Posterior vena cava (tissue), 2 donors: ENCODE measurements around the gene NUAK1. TPM values are rescaled to one million over a fixed set of nuclear protein-coding genes. Genes with fewer than 3 reads are reported as not detected.

Experiments
- DNase-seq: peaks from one replicate; pipeline ENCODE4 v3.0.0-alpha.2; 2020; ENCODE audit warnings: low spot score
- intact Hi-C, 2 donors: fragments of 100-400 bp; cut with DNase I; formaldehyde crosslinking; loops; one replicate each; pipeline versions ENCODE4 v1.14.1 to v1.14.2; 2022 to 2023
- total RNA-seq, 2 donors: library from RNA; stranded (reverse); fragmentation: NEBNext Ultra II Directional; extraction: Animal tissue kit (Norgen Biotek cat#: 25700); gene quantifications; one replicate each; pipeline ENCODE4 v1.2.1, GENCODE V29; 2021
- donor health status: DM: yes; HTN: yes; CAD: no.
- donor health status: DM: yes; HTN: yes; CAD: no.

Gene NUAK1
- total RNA-seq, 2 donors from 2014 or later: 16.9 to 17.7 TPM

- intact Hi-C loops: no loop called here
- no peak for DNase-seq
Measured at GRCh38 chr12:106074361-106074705, 64.4 kb downstream of the NUAK1 start.

DNA sequence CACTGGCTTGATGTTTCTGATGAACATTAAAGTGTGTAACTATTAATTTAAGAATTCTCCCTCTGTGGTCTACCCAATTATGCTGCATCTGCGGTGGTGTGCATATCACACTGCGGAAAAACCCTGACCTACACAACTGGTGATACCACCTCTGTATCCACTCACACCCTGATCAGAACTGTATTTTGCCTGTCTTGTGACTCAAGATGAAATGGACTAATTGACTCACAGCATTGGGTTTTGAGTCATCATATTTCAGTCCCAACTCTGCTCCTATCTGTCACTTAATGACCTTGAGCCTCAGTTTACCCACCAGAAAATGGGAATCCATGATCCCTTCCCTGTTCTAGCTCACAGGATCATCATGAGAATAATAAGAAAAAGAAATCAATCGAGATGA is 65.6 kb downstream of the NUAK1 start:
- intact Hi-C loops: no loop called here
- no peak for DNase-seq

DNA sequence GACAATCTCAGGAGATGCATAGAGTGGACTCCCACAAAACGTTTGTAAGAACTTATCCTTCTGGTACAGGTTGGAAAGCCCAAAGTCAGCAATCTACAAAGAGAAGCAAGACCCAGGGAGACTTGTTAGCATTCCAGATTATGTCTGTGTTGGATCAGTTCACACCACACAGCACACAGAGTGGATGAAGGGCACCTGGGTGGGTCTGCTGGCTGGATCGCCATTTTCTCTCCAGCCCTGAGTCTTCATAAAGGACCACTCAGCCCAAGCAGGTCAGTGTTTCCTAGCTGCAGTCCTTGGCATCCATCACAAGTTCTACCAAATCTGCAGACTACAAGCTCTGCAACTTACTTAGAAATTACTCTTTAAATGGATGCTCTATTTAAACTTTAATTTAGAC is 66.0 kb downstream of the NUAK1 start:
- DNase-seq: no peak

DNA sequence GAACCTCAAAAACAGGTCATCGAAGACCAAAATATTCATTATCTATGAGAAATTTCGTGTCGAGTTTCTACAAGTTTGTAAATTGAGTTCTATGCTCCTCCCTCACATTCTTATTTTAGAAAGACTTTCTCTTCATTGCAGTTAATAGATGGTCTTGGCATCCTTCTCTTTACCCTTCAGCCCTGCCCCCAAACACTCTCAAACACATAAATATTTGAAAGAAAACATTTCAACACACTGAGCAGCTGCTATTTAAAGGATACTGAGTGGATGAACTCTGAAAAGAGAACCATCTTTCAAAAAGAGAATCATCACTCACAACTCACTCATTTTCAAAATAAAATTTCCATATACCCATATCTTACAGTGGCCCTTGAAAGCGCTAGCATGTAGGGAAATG is 67.1 kb downstream of the NUAK1 start:
- DNase-seq: no peak
- intact Hi-C loops: no loop called here

More for the DNA sequence above, 66.0 kb downstream of the NUAK1 start:
- intact Hi-C loops: no loop called here

GRCh38 chr12:106070611-106071010 is 68.1 kb downstream of the NUAK1 start:
- intact Hi-C loops: no loop called here
- no peak for DNase-seq

GRCh38 chr12:106070147-106070546 is 68.6 kb downstream of the NUAK1 start:
- intact Hi-C loops: no loop called here
- DNase-seq: no peak

GRCh38 chr12:106068296-106068695 is 70.5 kb downstream of the NUAK1 start:
- intact Hi-C loops: no loop called here
- no peak for DNase-seq

- no peak for DNase-seq
- intact Hi-C loops: no loop called here
Measured at GRCh38 chr12:106067606-106068205, 71.0 kb downstream of the NUAK1 start.

GRCh38 chr12:106066726-106067325 is 71.9 kb downstream of the NUAK1 start:
- DNase-seq: no peak

DNA sequence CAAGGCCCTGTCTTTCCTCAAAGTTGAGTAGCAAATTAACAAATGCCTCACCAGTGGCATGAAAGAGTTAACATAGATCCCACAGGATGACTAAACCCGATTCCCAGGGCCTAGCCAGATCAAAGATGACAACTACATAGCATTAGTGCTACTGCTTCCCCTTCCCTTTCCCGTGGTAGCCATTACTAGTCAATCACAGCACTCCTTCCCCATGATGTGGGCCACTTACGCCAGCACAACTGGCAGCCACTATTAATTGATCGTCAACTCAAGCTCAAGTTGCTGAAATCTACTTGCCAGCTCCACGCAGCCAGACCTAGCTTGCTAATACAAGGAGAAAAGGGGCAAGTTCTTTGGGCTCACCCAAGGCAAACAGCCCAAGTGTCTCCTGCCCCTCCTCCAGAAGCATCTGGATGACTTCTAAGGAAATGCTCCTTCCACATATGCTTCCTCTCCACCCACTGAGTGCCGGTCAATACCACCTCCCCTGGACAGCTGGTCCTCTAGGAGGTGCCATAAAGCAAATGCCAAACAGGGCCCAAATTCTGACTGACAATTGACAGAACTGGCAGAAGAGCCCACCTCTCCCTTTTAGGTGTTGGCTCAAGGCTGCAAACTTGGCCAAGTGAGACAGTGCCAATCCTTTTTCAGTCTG is 72.6 kb downstream of the NUAK1 start:
- no peak for DNase-seq
- intact Hi-C loops: no loop called here

More at GRCh38 chr12:106066726-106067325, 71.9 kb downstream of the NUAK1 start:
- intact Hi-C loops: no loop called here

- DNase-seq: no peak
- intact Hi-C loops: no loop called here
Measured at GRCh38 chr12:106065506-106065905, 73.2 kb downstream of the NUAK1 start.

- no peak for DNase-seq
- intact Hi-C loops: no loop called here
Measured at GRCh38 chr12:106064721-106065021, 74.1 kb downstream of the NUAK1 start.

- DNase-seq: no peak
- intact Hi-C loops: no loop called here
Measured at GRCh38 chr12:106063826-106064720, 74.7 kb downstream of the NUAK1 start.

GRCh38 chr12:106062693-106063092 is 76.1 kb downstream of the NUAK1 start:
- DNase-seq: no peak

DNA sequence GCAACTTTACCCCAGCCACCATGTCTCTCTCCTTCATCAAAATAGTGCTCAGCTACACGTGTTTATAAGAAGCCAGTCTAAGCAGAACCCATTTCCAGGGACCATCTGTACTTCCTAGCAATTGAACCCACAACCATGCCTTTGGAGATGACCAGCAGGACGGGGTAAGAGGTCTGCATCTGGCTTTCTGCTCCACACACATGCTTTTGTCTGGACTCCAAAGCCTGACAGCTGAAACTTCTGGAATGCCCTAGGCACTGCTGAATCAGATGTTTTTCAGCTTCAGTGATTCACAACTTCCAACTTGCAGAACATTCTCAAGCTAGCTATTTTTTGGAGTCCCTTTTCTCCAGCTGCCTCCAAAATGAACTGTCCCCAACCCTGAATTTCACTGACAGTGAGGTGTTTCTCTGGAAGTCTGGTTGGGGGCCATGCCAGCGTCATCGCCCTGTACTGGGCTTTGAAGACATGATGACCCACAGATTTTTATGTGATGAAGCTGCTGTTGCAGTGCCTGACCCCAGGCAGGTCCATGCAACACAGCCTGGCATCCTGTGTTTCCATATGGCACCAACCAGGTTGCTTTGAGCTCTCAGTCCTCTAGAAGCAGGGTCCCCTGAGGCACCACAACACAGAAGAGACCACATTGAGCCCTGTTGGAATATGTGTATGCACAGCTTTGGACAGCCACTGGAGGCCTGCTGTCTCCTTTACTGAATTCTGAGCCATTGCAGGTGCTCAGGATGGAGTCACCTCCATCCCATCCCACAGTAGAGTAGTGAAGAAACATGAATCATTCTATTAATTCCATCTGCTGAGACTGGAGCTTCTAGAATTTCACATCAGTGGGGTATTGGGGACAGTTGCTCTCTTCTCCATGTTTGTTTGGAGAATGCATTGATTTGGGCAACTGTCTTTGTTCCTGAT is 80.2 kb downstream of the NUAK1 start:
- DNase-seq: no peak
- intact Hi-C loops: no loop called here

More at GRCh38 chr12:106062693-106063092, 76.1 kb downstream of the NUAK1 start:
- intact Hi-C loops: no loop called here

DNA sequence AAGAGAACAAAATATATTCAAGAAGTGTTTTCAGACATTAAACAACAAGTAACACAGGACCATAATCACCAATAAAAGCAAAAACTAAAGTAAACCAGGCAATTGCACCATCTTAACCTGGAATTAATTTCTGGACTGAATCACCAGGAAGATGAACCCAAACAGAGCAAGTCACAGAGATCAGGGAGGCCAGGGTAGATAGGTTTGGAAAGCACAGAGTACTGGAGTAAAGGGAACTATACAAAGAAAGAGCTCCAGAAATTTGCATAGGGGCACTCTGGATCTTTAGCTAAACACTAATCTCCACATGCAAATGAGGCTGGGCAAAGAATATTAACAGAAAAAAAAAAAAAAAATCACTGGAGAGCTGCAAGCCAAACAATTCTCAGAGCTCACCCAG is 84.7 kb downstream of the NUAK1 start:
- DNase-seq: no peak
- intact Hi-C loops: no loop called here

DNA sequence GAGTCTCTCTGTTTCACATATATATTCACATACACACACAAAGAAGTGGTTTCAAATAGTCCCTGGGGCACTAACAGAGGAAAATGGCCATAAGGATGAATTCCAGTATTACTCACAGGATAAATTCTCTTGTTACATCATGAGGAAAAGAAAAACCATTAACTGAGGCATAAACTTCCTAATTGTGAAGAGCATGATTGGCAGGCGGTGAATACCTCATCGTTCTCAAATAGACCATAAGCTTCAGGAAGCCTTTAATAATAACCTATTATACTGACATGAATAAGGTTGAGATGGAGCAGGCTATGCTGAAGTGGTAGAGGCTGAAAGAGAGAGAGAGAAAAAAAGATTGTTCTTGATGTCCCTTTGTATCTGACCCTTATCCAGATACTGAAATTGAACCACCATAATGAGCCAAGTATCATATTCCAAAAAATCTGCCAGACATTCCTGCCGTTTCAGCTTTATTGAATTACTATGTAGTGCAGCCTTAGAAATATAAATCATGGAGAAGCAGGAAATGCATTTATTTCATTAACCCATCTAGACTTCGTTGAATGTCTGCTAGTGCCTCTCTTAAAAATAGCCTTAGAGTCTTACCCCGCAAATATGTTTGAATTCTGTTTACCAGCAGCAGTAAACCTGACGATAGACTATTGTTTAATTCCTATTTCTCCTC is 86.8 kb downstream of the NUAK1 start:
- DNase-seq: no peak
- intact Hi-C loops: no loop called here

DNA sequence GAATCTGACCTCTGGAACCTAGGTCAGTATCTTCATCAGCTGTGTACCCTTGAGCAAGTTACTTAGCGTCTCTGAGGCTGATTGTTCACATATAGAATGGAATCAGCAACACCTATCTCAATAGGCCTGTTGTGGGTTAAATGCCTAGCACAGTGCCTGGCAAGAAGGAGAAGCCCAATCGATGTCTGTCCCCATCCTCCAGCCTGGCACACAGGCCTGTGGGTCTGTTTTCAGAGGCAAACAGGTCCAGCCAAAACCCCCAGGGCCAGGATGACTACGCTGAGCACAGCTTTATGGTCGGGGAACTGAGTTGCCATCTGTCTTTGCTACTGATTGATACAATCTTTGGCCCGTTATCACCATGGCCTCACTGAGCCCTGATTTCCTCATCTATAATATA is 89.2 kb downstream of the NUAK1 start:
- DNase-seq: no peak

DNA sequence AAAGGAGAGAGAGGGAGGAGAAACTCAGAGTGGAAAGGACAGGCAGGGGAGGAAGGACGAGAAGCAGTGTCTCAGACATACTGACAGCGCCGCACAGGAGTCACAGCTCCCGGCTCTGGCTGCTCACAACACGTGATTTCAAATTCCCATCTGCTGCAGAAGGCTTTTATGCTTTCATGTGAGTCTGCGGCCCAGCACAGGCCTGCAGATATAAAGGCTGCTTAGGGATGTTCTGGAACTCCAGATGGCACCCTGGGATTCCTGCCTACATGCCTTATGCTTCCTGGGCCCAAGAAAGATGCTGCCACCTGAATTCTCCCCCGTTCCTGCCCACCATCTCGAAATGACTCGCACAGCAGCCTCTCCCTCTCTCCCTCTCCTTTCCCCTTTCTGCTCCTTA is 89.6 kb downstream of the NUAK1 start:
- intact Hi-C loops: no loop called here
- no peak for DNase-seq

More for the DNA sequence above, 89.2 kb downstream of the NUAK1 start:
- intact Hi-C loops: no loop called here
